HG02852 (cell line): ENCODE results near the gene RUNDC1.

Experiments
- ATAC-seq: cut with Tn5 transposase; IDR thresholded peaks from one replicate; pipeline ENCODE4 v1.9.1; 2021; ENCODE audit warnings: mild to moderate bottlenecking, moderate library complexity; ENCODE audit not compliant: unreplicated experiment

The RUNDC1 gene

GRCh38 chr17:43034894-43035293 lies 54.5 kb downstream of the RUNDC1 start:
- no peak for ATAC-seq

GRCh38 chr17:43039646-43040045 lies 59.3 kb downstream of the RUNDC1 start:
- no peak for ATAC-seq

- no peak for ATAC-seq
Measured at GRCh38 chr17:43040655-43041054, 60.3 kb downstream of the RUNDC1 start.

- ATAC-seq: no peak
Measured at GRCh38 chr17:43042025-43042628, 61.8 kb downstream of the RUNDC1 start.
